Activated naive CD8-positive, alpha-beta T cell treated with anti-CD3 and anti-CD28 coated beads, Interleukin-2, amount 50 U/mL, for 24 hours (primary cell): ENCODE measurements around the gene PLA2G5.
"Not testable (repeated sequence)": the region's sequence is repeated elsewhere in the genome, so short reads cannot be mapped to it uniquely, and the experiment has no call there.

Experiments
- ATAC-seq: fragments of 150-1000 bp; cut with Tn5 transposase; one replicate; pipeline ENCODE4 v1.10.0; 2021
- DNase-seq: peaks from one replicate; pipeline ENCODE4 v3.0.0; 2021
- H3K27ac Mint-ChIP-seq: one replicate; pipeline ENCODE4 v1.8.0; 2021; ENCODE audit warnings: mild to moderate bottlenecking, mixed read lengths
- H3K27me3 Mint-ChIP-seq: one replicate; pipeline ENCODE4 v1.8.0; 2021; ENCODE audit warnings: mixed read lengths
- H3K36me3 Mint-ChIP-seq: one replicate; pipeline ENCODE4 v1.8.0; 2021; ENCODE audit warnings: low read depth, mixed read lengths
- H3K4me1 Mint-ChIP-seq: one replicate; pipeline ENCODE4 v1.8.0; 2021; ENCODE audit warnings: mixed read lengths
- H3K4me3 Mint-ChIP-seq: one replicate; pipeline ENCODE4 v1.8.0; 2021; ENCODE audit warnings: mild to moderate bottlenecking, moderate library complexity, mixed read lengths
- H3K9me3 Mint-ChIP-seq: one replicate; pipeline ENCODE4 v1.8.0; 2021; ENCODE audit warnings: mixed read lengths

The PLA2G5 gene

DNA sequence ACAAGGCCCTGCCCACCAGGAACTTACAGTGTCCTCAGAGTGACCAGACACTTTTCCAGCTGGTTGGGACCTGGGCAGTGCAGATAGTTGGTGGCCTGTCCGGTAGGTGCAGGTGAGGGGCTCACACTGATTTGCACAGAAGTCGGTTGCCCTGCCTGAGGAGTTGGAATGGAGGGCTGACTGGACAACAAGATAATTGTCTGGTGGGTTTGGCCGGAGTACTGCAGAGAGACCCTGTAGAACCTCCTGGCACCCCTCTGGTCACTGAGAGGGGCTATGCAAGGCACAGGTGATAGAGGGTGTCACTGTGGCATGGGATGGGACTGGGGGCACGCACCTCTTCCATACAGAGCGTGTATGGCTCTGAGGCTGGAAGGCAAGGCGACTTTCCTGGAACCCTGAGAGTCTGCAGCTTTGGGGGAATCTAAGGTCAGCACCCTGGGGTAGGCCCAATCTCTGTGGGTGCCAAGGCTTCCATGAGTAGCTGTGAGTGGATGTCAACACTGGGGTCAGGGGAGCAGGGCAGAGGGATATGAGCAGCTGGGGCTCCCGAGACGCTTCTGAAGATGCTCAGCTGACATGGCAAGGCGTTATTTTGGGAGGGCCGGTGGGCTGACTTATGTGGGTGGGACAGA is 56.9 kb downstream of the PLA2G5 start:
- Mint-ChIP-seq H3K27me3 (peaks cover 4% of the 10 kb centered on the region), H3K4me1 (peaks cover 13% of the 10 kb centered on the region), H3K4me3 (no peak overlapping the region), H3K36me3 (no peaks in the 10 kb centered on the region), H3K9me3 (no peaks in the 10 kb centered on the region), H3K27ac (no peak overlapping the region)
- DNase-seq: no peak
- no peak for ATAC-seq

DNA sequence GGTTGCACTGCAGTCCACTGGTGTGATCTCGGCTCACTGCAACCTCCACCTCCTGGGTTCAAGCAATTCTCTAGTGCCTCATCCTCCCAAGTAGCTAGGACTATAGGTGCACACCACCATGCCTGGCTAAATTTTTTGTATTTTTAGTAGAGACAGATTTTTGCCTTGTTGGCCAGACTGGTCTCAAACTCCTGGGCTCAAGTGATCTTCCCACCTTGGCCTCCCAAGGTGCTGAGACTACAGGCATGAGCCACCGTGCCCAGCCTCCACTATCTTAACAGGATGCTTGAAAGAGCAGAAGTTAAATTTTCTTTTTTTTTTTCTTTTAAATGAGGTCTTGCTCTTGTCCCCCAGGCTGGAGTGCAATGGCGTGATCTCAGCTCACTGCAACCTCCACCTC is 60.5 kb downstream of the PLA2G5 start:
- H3K27me3 Mint-ChIP-seq, DNase-seq, ATAC-seq, H3K4me3 Mint-ChIP-seq, H3K9me3 Mint-ChIP-seq, H3K27ac Mint-ChIP-seq, H3K36me3 Mint-ChIP-seq, H3K4me1 Mint-ChIP-seq: not testable (repeated sequence)

DNA sequence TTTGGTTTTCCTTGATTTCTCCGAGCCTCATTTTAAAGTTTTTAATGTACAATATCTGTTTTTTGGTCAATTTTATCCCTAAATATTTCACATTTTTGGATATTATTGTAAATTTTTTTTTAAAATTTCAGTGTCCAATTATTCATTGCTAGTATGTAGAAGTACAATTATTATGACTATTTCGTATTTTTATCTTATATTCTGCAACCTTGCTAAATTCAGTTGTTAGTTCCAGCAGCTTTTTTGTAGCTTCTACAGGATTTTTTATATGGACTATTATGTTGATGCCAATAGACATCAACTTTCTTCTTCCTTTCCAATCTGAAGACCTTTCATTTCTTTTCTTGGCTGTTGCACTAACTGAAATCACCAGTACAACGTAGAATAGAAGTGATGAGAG is 65.0 kb downstream of the PLA2G5 start:
- H3K9me3 Mint-ChIP-seq: no peaks in the 10 kb centered on the region
- no peaks in the 10 kb centered on the region for H3K4me1 Mint-ChIP-seq
- DNase-seq (no peak), ATAC-seq (no peak)
- H3K27ac Mint-ChIP-seq: no peak overlapping the region
- no peaks in the 10 kb centered on the region for H3K36me3 Mint-ChIP-seq
- no peak overlapping the region for H3K4me3 Mint-ChIP-seq
- peaks cover 15% of the 10 kb centered on the region for H3K27me3 Mint-ChIP-seq

DNA sequence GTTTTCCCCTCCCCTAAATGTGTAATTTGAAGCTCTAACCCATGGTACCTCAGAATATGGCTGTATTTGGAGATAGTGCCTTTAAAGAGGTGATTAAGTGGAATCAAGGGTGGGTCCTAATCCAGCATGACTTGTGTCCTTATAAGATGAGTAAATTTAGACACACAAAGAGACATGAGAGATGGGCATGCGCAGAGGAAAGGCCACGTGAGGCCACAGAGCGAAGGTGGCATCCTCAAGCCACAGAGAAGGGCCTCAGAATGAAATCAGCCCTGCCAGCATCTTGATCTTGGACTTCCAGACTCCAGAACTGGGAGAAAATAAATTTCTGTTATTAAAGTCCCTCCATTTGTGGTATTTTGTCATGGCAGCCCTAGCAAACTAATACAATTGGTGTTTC is 66.3 kb downstream of the PLA2G5 start:
- ATAC-seq (no peak), DNase-seq (no peak)
- Mint-ChIP-seq H3K9me3 (no peaks in the 10 kb centered on the region), H3K27me3 (peaks cover 15% of the 10 kb centered on the region), H3K4me1 (no peaks in the 10 kb centered on the region), H3K27ac (no peak overlapping the region), H3K4me3 (no peak overlapping the region), H3K36me3 (no peaks in the 10 kb centered on the region)

DNA sequence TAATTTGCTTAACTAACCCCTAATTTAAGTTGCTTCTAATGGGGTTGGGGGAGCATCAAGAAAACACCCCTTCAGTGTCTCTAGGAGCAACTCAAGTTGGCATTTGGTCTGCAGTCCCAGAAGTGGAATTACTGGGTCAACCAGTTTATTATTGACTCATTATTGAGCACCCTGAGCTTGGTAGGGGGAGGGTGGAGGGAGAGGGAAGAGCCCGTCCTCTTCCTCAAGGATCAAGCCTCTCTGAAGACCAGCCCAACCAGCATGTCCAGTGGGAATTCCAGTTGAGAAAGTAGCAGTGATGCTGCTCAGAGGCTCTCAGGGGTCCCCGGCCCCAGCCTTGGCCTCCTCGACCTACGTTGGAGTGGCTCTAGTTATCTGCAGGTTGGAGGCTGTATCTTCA is 67.1 kb downstream of the PLA2G5 start:
- ATAC-seq (no peak), DNase-seq (no peak)
- H3K27me3 Mint-ChIP-seq: peaks cover 12% of the 10 kb centered on the region
- no peak overlapping the region for H3K27ac Mint-ChIP-seq
- no peaks in the 10 kb centered on the region for H3K36me3 Mint-ChIP-seq
- H3K4me1 Mint-ChIP-seq: no peaks in the 10 kb centered on the region
- no peak overlapping the region for H3K4me3 Mint-ChIP-seq
- no peaks in the 10 kb centered on the region for H3K9me3 Mint-ChIP-seq

DNA sequence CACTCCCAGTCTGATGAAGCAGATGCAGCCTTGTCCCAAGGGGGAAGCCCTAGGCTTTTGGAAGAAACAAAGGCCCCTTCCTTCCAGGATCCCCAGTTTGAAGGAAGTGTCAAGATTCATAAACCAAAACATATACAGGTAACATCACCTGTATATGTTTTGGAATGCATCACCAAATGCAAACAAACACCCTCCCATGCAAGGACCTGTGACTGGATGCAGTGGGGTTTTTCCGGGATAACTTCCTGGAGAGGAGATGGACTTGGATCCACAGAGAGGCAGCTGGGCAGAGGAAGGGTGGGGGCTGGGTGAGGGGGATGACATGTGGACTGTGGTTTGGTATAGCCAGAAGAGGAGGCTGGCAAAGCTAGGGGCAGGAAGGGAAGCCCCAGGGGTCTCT is 67.6 kb downstream of the PLA2G5 start:
- Mint-ChIP-seq H3K4me1 (no peaks in the 10 kb centered on the region), H3K27me3 (peaks cover 11% of the 10 kb centered on the region), H3K9me3 (no peaks in the 10 kb centered on the region), H3K27ac (no peak overlapping the region), H3K36me3 (no peaks in the 10 kb centered on the region), H3K4me3 (no peak overlapping the region)
- no peak for DNase-seq
- ATAC-seq: no peak

DNA sequence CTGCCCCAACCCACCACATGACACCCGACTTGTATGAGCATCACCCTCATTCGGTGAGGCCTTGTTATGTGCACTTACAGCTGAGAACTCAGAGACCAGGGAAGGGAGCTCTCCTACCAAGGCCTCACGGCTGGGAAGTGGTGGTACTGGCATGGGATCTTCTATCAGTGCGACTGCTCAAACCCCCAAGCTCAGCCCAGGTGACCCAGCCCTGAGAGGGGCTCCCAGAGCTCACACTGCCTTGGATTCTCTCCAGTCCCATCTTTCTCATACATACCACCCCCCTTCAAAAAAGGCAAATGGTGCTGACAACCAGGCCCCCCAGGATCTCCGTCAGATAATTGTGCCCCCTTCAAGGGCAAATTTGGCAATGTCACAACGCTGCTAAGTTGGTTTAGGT is 68.4 kb downstream of the PLA2G5 start:
- H3K9me3 Mint-ChIP-seq: no peaks in the 10 kb centered on the region
- H3K27ac Mint-ChIP-seq: no peak overlapping the region
- no peaks in the 10 kb centered on the region for H3K36me3 Mint-ChIP-seq
- no peak overlapping the region for H3K4me3 Mint-ChIP-seq
- no peaks in the 10 kb centered on the region for H3K4me1 Mint-ChIP-seq
- peaks cover 11% of the 10 kb centered on the region for H3K27me3 Mint-ChIP-seq
- no peak for DNase-seq
- no peak for ATAC-seq

DNA sequence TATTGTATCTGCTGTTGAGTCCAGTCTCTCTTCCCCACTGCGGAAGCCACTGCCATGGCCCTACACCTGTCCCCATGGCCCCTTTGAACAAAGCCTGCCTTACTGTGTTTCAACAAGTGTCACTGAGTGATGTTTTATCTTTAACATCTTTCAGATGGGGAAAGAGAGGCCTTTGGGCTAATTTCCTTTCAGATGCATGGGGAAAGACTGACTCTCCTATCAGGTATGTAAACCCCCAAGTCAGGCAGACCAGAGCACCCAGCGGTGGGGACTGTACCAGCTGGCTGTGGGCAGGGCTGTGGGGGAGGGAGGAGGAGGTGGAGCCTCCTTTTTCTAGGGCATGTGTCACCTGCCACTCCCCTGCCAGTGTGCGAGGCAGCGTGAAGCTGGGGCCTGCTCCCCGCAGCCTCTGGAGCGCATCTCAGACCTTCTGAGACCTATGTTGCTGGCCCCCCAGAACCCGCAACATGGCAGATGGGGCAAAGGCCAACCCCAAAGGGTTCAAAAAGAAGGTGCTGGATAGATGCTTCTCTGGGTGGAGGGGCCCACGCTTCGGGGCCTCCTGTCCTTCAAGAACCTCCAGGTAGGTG is 69.1 kb downstream of the PLA2G5 start, which contains the start of gene PLA2G2F:
TSS of gene PLA2G2F (plus strand) at position 363 of the 590 bp plus-strand sequence. CDS start at position 468, 105 bp downstream.
- no peak for DNase-seq
- Mint-ChIP-seq H3K9me3 (no peaks in the 10 kb centered on the region), H3K4me3 (no peak within 1 kb of the TSS), H3K4me1 (no peaks in the 10 kb centered on the region), H3K27me3 (peaks cover 7% of the 10 kb centered on the region), H3K27ac (no peak within 1 kb of the TSS), H3K36me3 (no peaks in the 10 kb centered on the region)
- ATAC-seq: peak; percentile 41

DNA sequence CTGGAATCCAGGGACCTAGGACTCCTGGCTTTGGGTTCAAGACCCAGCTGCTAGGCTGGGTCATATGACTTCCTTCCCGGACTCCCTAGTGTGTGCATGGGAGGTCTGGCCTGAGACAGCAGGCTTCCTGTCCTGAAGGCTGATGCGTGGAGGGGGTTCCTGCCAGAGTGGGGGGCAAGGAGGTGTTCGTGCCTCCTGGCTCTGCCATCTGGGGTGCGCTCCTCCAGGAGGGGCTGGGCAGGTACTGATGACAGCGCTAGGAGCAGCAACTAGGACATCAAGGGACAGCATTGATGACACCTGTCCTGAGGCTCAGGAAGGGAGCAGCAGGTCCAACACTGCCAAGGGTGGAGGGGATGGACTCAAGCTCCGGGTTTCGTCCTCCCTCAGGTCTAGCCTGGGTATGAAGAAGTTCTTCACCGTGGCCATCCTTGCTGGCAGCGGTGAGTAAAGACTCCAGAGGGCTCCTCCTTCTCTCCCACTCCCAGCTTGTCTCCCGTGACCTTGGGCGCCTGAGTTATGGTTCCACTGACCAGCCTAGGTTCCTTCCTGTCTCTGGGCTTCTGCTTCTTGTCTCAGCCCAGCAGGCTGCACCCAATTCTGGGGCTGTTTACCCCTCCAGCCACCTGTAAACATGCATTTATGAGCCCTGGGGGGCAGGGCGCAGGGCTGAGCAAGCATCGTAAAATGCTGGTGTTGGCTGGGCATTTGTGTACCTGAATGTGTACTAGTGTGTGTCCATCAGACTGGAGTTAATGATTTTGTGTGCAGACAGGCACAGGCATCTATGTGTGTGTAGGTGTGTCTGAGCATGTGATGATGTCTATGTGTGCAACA is 70.0 kb downstream of the PLA2G5 start:
- no peaks in the 10 kb centered on the region for H3K9me3 Mint-ChIP-seq
- DNase-seq: no peak
- peaks cover 6% of the 10 kb centered on the region for H3K27me3 Mint-ChIP-seq
- H3K36me3 Mint-ChIP-seq: no peaks in the 10 kb centered on the region
- ATAC-seq: no peak
- no peak overlapping the region for H3K4me3 Mint-ChIP-seq
- H3K27ac Mint-ChIP-seq: no peak overlapping the region
- no peaks in the 10 kb centered on the region for H3K4me1 Mint-ChIP-seq

DNA sequence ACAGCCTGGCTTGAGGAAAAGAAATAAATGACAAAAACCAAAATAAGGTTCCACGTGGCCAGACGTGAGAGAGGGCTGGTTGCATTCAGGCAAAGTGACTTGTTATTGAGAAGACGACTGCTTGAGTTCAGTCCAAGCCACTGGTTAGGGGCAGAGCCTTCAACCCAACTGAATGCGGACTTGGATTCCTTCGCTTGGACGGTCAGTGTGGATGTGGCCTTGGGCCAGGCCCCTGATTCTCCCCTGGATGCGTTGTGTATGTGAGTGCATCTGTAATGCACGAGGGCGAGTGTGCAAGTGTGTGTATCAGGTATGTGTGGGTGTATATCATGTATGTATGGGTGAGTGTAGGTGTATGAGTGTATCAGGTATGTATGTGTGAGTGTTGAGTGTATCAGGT is 71.0 kb downstream of the PLA2G5 start:
- H3K27me3 Mint-ChIP-seq: peaks cover 2% of the 10 kb centered on the region
- no peak for DNase-seq
- no peak overlapping the region for H3K4me3 Mint-ChIP-seq
- ATAC-seq: no peak
- H3K9me3 Mint-ChIP-seq: no peaks in the 10 kb centered on the region
- H3K4me1 Mint-ChIP-seq: no peaks in the 10 kb centered on the region
- H3K27ac Mint-ChIP-seq: no peak overlapping the region
- no peaks in the 10 kb centered on the region for H3K36me3 Mint-ChIP-seq

DNA sequence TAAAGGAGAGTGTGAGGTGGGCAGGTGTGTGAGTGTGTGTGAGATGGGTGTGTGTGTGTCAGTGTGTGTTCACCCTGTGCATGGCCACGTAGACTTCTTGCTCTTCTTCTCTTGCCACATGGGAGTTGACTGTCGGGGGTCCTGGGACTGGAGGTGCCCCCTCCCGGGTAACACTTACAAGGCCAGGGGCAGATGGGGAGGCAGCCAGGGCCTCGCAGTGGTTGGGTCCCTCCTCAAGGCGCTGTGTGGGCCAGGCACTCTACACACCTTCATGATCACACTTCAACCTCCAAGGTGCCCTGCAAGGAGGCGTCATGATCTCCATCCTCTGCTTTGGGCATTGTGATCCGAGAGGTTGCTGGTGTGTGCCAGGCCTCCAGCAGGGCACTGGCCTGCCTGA is 71.5 kb downstream of the PLA2G5 start:
- Mint-ChIP-seq H3K9me3 (no peaks in the 10 kb centered on the region), H3K36me3 (no peaks in the 10 kb centered on the region), H3K27me3 (no peaks in the 10 kb centered on the region), H3K4me3 (no peak overlapping the region), H3K27ac (no peak overlapping the region), H3K4me1 (no peaks in the 10 kb centered on the region)
- ATAC-seq: no peak
- no peak for DNase-seq
